Choroid plexus epithelial cell (primary cell): ENCODE measurements around the gene GABRG3.

Source experiments
- DNase-seq: peaks from one replicate; pipeline ENCODE4 v3.0.0-alpha.2; 2010; ENCODE audit warnings: low read depth
- H3K4me3 ChIP-seq: 2 replicates; pipeline ENCODE4 v1.5.1; 2011; ENCODE audit warnings: low read depth, mild to moderate bottlenecking, control low read depth, low read length, moderate library complexity
- TF ChIP-seq, protein P1 (sequence below): conservative IDR thresholded peaks from 2 replicates; pipeline ENCODE4 v1.5.1; 2011; ENCODE audit warnings: low read depth, mild to moderate bottlenecking, control low read depth, inconsistent platforms, low read length, moderate library complexity

Gene GABRG3

GRCh38 chr15:27125185-27125584, 154.2 kb downstream of the GABRG3 start:
- H3K4me3 ChIP-seq: no peak overlapping the region
- DNase-seq: no peak
- TF ChIP-seq, protein P1, sequence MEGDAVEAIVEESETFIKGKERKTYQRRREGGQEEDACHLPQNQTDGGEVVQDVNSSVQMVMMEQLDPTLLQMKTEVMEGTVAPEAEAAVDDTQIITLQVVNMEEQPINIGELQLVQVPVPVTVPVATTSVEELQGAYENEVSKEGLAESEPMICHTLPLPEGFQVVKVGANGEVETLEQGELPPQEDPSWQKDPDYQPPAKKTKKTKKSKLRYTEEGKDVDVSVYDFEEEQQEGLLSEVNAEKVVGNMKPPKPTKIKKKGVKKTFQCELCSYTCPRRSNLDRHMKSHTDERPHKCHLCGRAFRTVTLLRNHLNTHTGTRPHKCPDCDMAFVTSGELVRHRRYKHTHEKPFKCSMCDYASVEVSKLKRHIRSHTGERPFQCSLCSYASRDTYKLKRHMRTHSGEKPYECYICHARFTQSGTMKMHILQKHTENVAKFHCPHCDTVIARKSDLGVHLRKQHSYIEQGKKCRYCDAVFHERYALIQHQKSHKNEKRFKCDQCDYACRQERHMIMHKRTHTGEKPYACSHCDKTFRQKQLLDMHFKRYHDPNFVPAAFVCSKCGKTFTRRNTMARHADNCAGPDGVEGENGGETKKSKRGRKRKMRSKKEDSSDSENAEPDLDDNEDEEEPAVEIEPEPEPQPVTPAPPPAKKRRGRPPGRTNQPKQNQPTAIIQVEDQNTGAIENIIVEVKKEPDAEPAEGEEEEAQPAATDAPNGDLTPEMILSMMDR: no peak

GRCh38 chr15:27126449-27126848, 155.5 kb downstream of the GABRG3 start:
- no peak overlapping the region for H3K4me3 ChIP-seq
- TF ChIP-seq, protein P1: no peak
- no peak for DNase-seq

DNA sequence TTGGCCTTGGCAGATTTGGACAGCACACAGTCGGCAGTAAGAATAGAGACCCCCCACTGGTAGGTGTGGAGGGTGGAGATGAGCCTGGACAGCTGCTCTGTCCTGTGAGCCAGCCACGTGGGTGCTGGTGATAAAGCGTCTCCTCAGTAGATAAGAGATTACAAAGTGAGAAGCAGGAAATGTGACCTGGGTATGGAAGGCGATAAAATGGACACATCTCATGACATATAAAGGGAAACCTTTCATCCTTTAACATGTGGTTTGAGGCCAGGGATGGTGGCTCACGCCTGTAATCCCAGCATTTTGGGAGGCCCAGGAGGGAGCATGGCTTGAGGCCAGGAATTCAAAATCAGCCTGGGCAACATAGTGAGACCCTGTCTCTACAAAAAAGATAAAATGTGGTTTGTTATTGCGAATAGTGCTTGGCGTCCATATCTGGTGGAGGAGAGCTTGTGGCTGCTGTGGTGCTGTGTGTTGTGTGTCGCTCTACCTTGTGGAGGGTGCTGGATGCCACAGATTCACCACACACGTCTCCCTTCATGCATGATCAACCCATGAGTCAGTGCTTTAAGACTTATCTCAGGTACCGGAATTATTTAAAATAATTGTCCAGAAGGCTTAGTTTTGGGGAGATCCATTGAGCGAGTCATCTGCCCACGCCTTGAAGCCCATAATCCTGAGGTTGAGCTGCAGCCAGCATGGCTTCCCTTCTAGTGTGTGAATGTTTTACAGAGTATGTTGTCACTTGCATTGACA, 157.0 kb downstream of the GABRG3 start:
- no peak for DNase-seq
- TF ChIP-seq, protein P1: no peak
- H3K4me3 ChIP-seq: no peak overlapping the region

- DNase-seq: no peak
- no peak overlapping the region for H3K4me3 ChIP-seq
- TF ChIP-seq, protein P1: no peak
Observed at GRCh38 chr15:27133249-27133648, 162.3 kb downstream of the GABRG3 start.

- DNase-seq: no peak
- H3K4me3 ChIP-seq: no peak overlapping the region
- TF ChIP-seq, protein P1: no peak
Observed at GRCh38 chr15:27134481-27134880, 163.5 kb downstream of the GABRG3 start.

- TF ChIP-seq, protein P1: no peak
- no peak for DNase-seq
- H3K4me3 ChIP-seq: no peak overlapping the region
Observed at GRCh38 chr15:27135151-27135550, 164.2 kb downstream of the GABRG3 start.

DNA sequence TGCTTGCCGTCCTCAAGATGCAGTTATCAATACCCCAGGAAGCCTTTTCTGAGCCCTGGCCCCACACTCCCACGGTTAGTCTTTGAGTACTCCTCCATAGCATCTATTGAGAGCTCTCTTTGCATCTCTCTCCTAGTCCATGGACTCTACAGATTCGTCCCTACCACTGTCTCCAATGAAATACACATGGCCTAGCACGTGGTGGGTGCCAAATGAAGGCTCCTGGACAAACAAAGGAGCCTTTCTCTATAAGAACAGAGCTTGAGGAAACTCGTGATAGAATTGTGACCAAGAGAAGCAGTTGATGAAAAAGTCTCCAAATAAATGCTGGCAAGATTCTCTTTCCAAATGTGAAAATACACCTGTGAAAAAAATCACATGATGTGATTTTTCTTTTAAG, 166.1 kb downstream of the GABRG3 start:
- TF ChIP-seq, protein P1: no peak
- DNase-seq: no peak
- H3K4me3 ChIP-seq: no peak overlapping the region
